Measurements from ENCODE around the gene ADAMTS13.

ADAMTS13 gene

DNA sequence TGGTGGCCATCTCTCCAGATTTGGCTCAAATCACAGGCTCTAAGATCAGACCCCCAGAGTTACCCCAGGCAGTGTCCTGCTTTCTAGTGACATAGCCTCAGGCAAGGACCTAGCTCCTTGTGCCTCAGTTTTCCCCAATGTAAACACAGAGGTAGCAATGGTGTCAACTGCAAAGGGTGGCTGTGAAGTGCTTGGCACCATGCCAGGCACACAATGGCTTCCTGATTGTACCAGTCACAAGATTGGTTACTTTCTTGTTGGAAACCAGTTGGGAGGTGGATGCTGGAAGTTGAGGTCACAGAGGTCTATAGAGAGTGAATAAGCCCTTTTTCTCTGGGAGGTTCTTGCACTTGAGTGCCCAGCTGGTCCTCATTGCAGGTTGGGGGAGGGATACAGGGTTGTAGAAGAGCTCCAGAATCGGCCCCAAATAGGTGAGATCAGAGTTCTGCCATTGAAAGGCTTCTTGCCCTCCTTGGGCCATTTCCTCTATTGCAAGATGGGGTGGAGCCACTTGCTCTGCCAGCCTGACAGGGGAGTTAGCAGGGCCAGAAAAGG lies 43.7 kb upstream of the ADAMTS13 start:
- no peaks in the 10 kb centered on the region for H3K36me3 ChIP-seq (ENCODE audit: low read length)
- no peak overlapping the region for H3K4me2 ChIP-seq (ENCODE audit: low read depth, low read length, poor library complexity, severe bottlenecking)
- H3K9me3 ChIP-seq (ENCODE audit: insufficient read depth, low read length), result no peaks in the 10 kb centered on the region; the same call in 1 of the 2 replicates
- H3K79me2 ChIP-seq (ENCODE audit: insufficient read depth, low read length), result peaks cover 21% of the 10 kb centered on the region
- H3K27me3 ChIP-seq (ENCODE audit: low read length), result no peaks in the 10 kb centered on the region
- no peak overlapping the region for H3K4me3 ChIP-seq (ENCODE audit: insufficient read depth, low read length, poor library complexity, severe bottlenecking)
- H3F3A ChIP-seq (ENCODE audit: insufficient read depth), result peaks cover 5% of the 10 kb centered on the region; the same call in 1 of the 2 replicates
- no peaks in the 10 kb centered on the region for H4K20me1 ChIP-seq (ENCODE audit: low read depth, low read length)
- TF ChIP-seq EZH2phosphoT487 (conservative IDR thresholded peaks at IDR 0.05; ENCODE audit: low read length), result no peak
- TF ChIP-seq, protein P1, sequence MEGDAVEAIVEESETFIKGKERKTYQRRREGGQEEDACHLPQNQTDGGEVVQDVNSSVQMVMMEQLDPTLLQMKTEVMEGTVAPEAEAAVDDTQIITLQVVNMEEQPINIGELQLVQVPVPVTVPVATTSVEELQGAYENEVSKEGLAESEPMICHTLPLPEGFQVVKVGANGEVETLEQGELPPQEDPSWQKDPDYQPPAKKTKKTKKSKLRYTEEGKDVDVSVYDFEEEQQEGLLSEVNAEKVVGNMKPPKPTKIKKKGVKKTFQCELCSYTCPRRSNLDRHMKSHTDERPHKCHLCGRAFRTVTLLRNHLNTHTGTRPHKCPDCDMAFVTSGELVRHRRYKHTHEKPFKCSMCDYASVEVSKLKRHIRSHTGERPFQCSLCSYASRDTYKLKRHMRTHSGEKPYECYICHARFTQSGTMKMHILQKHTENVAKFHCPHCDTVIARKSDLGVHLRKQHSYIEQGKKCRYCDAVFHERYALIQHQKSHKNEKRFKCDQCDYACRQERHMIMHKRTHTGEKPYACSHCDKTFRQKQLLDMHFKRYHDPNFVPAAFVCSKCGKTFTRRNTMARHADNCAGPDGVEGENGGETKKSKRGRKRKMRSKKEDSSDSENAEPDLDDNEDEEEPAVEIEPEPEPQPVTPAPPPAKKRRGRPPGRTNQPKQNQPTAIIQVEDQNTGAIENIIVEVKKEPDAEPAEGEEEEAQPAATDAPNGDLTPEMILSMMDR (IDR thresholded peaks at IDR 0.05; ENCODE audit: insufficient read depth, low read length, poor library complexity, severe bottlenecking), result no peak
- no peaks in the 10 kb centered on the region for H3K9me2 ChIP-seq (replicated peaks; ENCODE audit: insufficient read depth, low read length)
- no peak overlapping the region for H3K9ac ChIP-seq (ENCODE audit: low read length)
- H3K27ac ChIP-seq (ENCODE audit: low read depth, low read length), result no peak overlapping the region
- no peak overlapping the region for H2AFZ ChIP-seq (ENCODE audit: low read depth, low read length, severe bottlenecking)

DNA sequence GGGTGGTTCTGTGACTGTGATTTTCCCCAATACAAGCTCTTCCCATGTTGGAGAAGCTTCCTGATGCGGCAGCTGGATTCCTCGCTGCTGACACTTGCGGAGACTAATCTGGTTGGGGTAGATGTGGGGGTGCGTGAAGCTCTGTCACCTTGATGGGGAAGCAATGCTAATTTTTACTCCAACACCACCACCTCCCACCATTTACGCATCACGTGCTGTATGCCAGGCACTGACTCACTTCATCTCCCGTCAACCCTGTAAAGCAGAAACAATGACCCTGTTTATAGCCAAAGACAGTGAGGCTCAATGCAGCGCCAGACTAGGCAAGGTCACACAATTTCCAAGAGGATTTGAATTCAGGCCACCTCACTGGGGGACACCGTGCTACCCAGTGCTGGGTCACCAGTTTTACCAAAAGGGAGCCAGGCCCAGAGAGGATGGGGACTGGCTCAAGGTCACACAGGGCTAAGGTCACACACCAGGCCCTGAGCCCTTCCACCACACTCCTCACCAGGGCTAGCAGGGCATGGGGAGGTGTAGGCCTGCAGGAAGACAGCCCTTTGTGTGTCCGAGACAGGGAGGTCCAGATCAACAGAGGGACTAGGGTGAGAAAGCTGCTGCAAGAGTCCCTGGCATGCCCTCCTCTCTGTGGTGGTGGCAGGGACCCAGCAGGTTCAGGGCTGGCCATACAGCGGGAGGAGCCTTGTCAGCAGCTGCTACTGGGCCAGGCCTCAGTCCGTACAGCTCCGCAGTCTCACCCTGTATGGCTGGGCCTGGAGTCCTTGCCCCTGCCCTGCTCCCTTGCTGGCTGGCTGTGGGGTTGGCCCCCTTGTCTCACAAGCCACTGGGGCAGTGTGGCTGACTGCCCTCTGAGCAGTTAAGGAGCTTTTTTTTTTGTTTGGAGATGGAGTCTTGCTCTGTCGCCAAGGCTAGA lies 42.7 kb upstream of the ADAMTS13 start:
- Histone ChIP-seq H3K79me2 (ENCODE audit: insufficient read depth, low read length) (peaks cover 12% of the 10 kb centered on the region), H3K27me3 (ENCODE audit: low read length) (no peaks in the 10 kb centered on the region), H3K9me2 (replicated peaks; ENCODE audit: insufficient read depth, low read length) (no peaks in the 10 kb centered on the region), H3K36me3 (ENCODE audit: low read length) (no peaks in the 10 kb centered on the region), H4K20me1 (ENCODE audit: low read depth, low read length) (no peaks in the 10 kb centered on the region), H3K4me2 (ENCODE audit: low read depth, low read length, poor library complexity, severe bottlenecking) (no peak overlapping the region), H2AFZ (ENCODE audit: low read depth, low read length, severe bottlenecking) (no peak overlapping the region), H3K4me3 (ENCODE audit: insufficient read depth, low read length, poor library complexity, severe bottlenecking) (no peak overlapping the region), H3K27ac (ENCODE audit: low read depth, low read length) (no peak overlapping the region), H3F3A (ENCODE audit: insufficient read depth) (peaks cover 5% of the 10 kb centered on the region; the same call in 1 of the 2 replicates), H3K9ac (ENCODE audit: low read length) (no peak overlapping the region), H3K9me3 (ENCODE audit: insufficient read depth, low read length) (no peaks in the 10 kb centered on the region; the same call in 1 of the 2 replicates)
- TF ChIP-seq EZH2phosphoT487 (conservative IDR thresholded peaks at IDR 0.05; ENCODE audit: low read length), result no peak
- TF ChIP-seq, protein P1 (IDR thresholded peaks at IDR 0.05; ENCODE audit: insufficient read depth, low read length, poor library complexity, severe bottlenecking), result no peak

DNA sequence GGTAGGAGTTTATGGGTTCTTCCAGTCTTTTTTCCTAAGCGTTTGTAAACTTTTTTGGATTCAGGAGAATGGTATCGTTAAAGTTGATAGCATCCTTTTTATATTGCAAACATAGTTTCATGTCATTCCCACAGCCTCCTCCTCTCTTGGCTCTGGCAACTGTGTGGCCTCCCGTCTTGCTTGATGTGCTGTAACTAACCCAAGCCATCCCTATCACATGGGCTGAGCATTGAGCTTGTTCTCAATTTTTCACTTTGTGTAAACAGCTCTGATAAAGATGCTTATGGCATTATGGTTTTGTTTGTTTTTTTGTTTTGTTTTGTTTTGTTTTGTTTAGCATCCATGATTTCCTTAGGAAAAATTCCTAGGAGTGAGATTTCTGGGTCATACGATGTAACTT lies 41.4 kb upstream of the ADAMTS13 start:
- no peaks in the 10 kb centered on the region; the same call in 1 of the 2 replicates for H3K9me3 ChIP-seq (ENCODE audit: insufficient read depth, low read length)

More for the DNA sequence above, 41.4 kb upstream of the ADAMTS13 start:
- H3K4me2 ChIP-seq (ENCODE audit: low read depth, low read length, poor library complexity, severe bottlenecking), result no peak overlapping the region
- H3F3A ChIP-seq (ENCODE audit: insufficient read depth), result peaks cover 5% of the 10 kb centered on the region; the same call in 1 of the 2 replicates
- H3K36me3 ChIP-seq (ENCODE audit: low read length), result no peaks in the 10 kb centered on the region
- H3K4me3 ChIP-seq (ENCODE audit: insufficient read depth, low read length, poor library complexity, severe bottlenecking), result no peak overlapping the region
- H3K27ac ChIP-seq (ENCODE audit: low read depth, low read length), result no peak overlapping the region
- no peaks in the 10 kb centered on the region for H4K20me1 ChIP-seq (ENCODE audit: low read depth, low read length)
- H2AFZ ChIP-seq (ENCODE audit: low read depth, low read length, severe bottlenecking), result no peak overlapping the region
- H3K27me3 ChIP-seq (ENCODE audit: low read length), result no peaks in the 10 kb centered on the region
- TF ChIP-seq, protein P1 (IDR thresholded peaks at IDR 0.05; ENCODE audit: insufficient read depth, low read length, poor library complexity, severe bottlenecking), result no peak
- TF ChIP-seq EZH2phosphoT487 (conservative IDR thresholded peaks at IDR 0.05; ENCODE audit: low read length), result no peak
- no peaks in the 10 kb centered on the region for H3K79me2 ChIP-seq (ENCODE audit: insufficient read depth, low read length)
- no peaks in the 10 kb centered on the region for H3K9me2 ChIP-seq (replicated peaks; ENCODE audit: insufficient read depth, low read length)
- no peak overlapping the region for H3K9ac ChIP-seq (ENCODE audit: low read length)
